Muscle of arm (tissue), 14 donors: ENCODE measurements around the gene FAM174C. TPM values are rescaled to one million over a fixed set of nuclear protein-coding genes. Genes with fewer than 3 reads are reported as not detected.

ENCODE experiments used
- DNase-seq: peaks from one replicate; pipeline ENCODE4 v3.0.0-alpha.2; 2013
- long read RNA-seq, 11 donors: transcript quantifications; one replicate each; lab custom pipeline, GENCODE V29; 2026
- polyA plus RNA-seq, 12 donors: library from polyadenylated mRNA; unstranded; fragments of 120-200 nt; gene quantifications; one replicate each; pipeline ENCODE4 v1.2.1, GENCODE V29; 2013; ENCODE audit not compliant: insufficient read length in 12 of 12

The FAM174C gene
- polyA plus RNA-seq = 10 to 100 TPM in 9 of 12 donors, 1 to 10 TPM in 1, not detected in 2; 9.4 to 17.0 (median 12.6) TPM
- long read RNA-seq, donor 1, transcript C19orf24-201 (3 exons, 983 nt) = major isoform, 16 of 34 reads
- long read RNA-seq, donor 1, transcript C19orf24-203 (2 exons, 1,675 nt) = minor isoform, 5 of 34 reads
- long read RNA-seq, donor 1, partial matches to known transcripts = 12 of 34 reads
- long read RNA-seq, donor 1, other reads (novel, unspliced or antisense) = 0 of 34 reads
- long read RNA-seq, donor 2, transcript C19orf24-201 (3 exons, 983 nt) = major isoform, 5 of 5 reads
- long read RNA-seq, donor 2, partial matches to known transcripts = 0 of 5 reads
- long read RNA-seq, donor 2, other reads (novel, unspliced or antisense) = 0 of 5 reads
- long read RNA-seq, donor 3, partial matches to known transcripts = 0 of 4 reads
- long read RNA-seq, donor 3, other reads (novel, unspliced or antisense) = 0 of 4 reads
- long read RNA-seq, donor 4, partial matches to known transcripts = 0 of 2 reads
- long read RNA-seq, donor 4, other reads (novel, unspliced or antisense) = 0 of 2 reads
- long read RNA-seq, donor 5, transcript C19orf24-201 (3 exons, 983 nt) = major isoform, 7 of 17 reads
- long read RNA-seq, donor 5, transcript C19orf24-202 (3 exons, 668 nt) = minor isoform, 5 of 17 reads
- long read RNA-seq, donor 5, partial matches to known transcripts = 5 of 17 reads
- long read RNA-seq, donor 5, other reads (novel, unspliced or antisense) = 0 of 17 reads
- long read RNA-seq, donor 6, transcript C19orf24-201 (3 exons, 983 nt) = major isoform, 5 of 8 reads
- long read RNA-seq, donor 6, partial matches to known transcripts = 0 of 8 reads
- long read RNA-seq, donor 6, other reads (novel, unspliced or antisense) = 0 of 8 reads
- long read RNA-seq, donor 7, partial matches to known transcripts = 0 of 4 reads
- long read RNA-seq, donor 7, other reads (novel, unspliced or antisense) = 0 of 4 reads
- long read RNA-seq, donor 8, transcript C19orf24-201 (3 exons, 983 nt) = major isoform, 9 of 20 reads
- long read RNA-seq, donor 8, partial matches to known transcripts = 7 of 20 reads
- long read RNA-seq, donor 8, other reads (novel, unspliced or antisense) = 0 of 20 reads
- long read RNA-seq, donor 9, partial matches to known transcripts = 0 of 7 reads
- long read RNA-seq, donor 9, other reads (novel, unspliced or antisense) = 0 of 7 reads
- long read RNA-seq, donor 10, partial matches to known transcripts = 0 of 6 reads
- long read RNA-seq, donor 10, other reads (novel, unspliced or antisense) = 0 of 6 reads
- long read RNA-seq, donor 11, partial matches to known transcripts = 0 of 6 reads
- long read RNA-seq, donor 11, other reads (novel, unspliced or antisense) = 0 of 6 reads

DNA sequence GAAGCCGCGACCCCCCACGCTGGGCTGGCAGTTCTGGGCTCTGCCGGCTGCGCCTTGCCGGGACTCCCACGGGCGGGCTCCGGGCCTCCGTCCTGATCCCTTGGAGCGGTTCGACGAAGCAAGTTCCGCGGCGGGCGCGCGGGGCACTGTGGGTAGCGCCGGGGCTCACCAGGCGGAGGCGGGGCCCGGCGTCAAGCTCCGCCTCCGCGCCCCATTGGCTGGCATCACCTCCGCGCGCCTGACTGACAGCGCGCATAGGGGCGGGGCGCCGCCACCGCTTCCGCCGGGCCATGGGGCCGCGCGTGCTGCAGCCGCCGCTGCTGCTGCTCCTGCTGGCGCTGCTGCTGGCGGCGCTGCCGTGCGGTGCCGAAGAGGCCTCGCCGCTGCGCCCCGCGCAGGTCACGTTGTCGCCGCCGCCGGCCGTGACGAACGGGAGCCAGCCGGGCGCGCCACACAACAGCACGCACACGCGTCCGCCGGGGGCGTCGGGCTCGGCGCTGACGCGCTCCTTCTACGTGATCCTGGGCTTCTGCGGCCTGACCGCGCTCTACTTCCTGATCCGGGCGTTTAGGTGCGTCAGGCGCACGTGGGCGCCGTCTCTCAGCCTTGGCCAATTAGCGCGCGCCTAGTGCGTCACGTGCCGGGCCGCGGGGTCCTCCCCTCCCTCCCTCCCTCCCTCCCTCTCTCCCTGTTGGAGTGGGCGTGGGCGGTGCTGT, at the start of gene FAM174C:
Gene FAM174C, plus strand, starts transcription at position 271 of the 716 bp plus-strand sequence. Its CDS starts 20 bp downstream, at position 291.
- DNase-seq = peak; percentile 95

DNA sequence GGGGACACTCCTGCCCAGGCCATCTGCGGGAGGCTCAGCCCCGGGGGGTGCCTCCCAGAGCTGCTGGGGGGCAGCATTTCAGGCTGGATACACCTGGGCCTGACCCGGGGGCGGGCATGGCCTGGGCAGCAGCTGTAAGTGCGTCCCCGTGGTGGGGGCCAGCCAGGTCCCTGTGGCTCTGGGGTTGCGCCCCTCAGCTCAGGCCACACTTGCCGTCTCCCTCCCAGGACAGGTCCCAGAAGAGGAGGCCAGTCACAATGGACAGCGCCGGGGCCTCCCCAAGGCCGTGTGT, 49.2 kb upstream of the FAM174C start:
- DNase-seq = no peak

DNA sequence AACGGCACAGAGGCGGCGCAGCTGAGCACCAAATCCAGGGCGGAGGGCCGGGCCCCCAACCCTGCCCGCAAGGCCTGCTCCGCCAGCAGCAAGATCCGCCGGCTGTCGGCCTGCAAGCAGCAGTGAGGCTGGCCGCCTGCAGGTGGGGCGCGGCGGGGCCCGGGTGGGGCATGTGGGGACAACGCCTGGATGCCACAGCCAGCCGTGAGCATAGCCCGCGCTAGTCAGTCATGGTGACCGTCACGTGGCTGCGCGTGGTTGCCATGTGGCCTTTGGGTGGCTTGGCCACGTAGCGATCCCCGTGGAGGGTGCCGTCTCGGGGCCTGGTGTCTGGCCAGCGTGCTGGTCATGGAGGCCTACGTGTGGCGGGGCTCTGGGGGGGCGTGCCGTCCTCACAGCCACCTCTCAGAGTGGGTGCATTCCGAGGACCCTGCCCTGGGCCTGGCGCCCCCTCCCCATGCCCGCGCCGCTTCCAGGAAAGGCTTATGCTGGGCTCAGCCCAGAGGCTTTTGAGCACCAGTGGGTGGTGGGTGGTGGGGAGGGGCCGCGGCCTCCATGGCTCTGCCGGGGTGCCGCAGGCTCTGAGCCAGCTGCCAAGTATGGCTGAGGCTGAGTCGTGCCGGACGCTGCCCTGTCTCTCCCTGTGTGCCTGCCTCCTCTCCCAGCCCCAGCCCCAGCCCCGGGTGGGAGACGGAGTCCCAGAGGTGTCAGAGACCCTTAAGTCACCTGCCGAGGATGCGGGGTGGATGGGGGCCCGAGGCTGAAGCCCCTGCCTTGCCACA, 48.6 kb upstream of the FAM174C start:
- DNase-seq = no peak

DNA sequence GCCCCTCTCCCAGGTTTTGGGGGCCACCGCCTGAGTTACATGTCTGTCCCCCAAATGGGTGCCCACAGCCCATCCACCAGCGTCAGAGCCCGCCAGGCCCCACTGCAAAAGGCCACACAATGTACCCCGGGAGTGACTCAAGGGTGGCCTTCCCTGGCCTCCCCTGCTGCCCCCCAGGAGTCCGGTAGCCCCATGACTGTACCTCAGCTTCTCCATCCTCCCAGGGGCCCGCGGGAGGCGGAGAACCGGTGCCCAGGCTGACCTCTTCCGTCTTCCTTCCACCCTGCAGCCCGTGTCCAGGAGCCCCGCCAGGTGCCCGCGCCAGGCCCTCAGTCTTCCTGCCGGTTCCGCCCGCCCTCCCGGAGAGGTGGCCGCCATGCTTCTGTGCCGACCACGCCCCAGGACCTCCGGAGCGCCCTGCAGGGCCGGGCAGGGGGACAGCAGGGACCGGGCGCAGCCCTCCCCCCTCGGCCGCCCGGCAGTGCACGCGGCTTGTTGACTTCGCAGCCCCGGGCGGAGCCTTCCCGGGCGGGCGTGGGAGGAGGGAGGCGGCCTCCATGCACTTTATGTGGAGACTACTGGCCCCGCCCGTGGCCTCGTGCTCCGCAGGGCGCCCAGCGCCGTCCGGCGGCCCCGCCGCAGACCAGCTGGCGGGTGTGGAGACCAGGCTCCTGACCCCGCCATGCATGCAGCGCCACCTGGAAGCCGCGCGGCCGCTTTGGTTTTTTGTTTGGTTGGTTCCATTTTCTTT, 47.9 kb upstream of the FAM174C start:
- no peak for DNase-seq

DNA sequence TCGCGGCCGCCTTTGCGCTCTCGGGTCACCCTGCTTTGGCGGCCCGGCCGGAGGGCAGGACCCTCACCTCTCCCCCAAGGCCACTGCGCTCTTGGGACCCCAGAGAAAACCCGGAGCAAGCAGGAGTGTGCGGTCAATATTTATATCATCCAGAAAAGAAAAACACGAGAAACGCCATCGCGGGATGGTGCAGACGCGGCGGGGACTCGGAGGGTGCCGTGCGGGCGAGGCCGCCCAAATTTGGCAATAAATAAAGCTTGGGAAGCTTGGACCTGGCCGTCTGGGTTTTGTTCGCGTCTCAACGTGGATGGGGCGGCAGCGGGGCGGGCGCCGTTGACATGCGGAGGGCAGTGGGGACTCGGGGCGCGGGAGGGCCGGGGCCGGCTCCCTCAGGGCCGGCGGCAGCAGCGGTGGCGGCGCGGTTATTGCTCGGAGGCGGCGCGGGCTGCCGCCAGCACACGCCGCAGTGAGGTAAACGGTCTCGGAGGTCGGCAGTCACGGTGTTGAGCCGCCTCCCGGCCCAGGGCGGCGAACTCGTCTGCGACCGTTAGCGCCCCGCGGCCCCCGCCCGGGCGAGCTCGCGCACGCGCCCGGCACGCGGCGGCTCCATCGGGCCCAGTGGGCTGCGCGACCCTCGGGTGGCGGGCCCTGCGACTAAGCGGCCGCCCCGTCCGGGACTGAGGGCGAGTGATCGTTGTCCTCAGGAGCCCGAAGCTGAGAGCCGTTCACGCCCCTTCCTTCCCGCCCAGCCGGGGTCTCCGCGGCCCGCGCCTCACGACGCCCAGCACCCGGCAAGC, 47.0 kb upstream of the FAM174C start:
- no peak for DNase-seq

DNA sequence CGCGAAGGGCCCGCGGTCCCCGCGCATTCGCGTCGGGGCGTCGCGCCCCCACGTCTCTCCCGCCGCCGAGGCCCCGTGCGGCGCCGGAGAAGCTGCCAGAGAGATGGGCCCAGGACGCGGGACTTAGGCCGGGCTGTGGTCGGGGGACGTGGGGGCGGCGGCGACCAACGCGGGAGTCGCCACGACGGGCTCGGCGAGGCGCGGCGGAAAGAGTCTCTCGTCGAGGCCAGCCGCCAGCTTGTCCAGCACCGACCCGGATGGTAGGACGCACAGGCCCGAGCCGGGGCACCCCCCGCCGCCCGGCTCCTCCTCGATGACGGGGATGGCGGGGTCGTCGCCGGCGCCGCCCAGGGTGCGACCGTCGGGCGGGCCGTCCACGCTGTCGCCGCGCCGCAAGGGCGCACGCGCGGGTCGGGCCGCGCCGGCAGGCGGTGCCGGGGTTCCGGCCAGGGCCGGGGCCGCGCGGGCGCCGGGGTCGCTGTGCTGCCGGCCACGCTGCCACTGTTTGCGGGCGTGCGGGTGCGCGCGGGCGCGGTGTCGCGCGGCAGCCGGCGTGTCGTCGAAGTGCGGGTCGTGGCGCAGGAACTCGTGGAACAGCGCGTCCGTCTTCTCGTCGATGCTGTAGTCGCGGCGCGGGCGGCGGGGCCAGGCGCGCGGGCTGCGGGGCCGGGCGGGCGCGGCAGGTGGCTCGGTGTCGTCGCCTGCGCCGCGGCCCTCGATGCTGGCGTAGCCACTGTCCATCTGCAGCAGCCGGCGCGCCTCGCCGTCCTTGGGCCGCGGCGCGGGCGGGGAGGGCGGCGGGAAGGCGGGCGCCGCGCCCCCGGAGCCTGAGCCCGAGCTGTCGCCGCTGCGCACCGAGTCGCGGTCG, 46.0 kb upstream of the FAM174C start:
- no peak for DNase-seq

DNA sequence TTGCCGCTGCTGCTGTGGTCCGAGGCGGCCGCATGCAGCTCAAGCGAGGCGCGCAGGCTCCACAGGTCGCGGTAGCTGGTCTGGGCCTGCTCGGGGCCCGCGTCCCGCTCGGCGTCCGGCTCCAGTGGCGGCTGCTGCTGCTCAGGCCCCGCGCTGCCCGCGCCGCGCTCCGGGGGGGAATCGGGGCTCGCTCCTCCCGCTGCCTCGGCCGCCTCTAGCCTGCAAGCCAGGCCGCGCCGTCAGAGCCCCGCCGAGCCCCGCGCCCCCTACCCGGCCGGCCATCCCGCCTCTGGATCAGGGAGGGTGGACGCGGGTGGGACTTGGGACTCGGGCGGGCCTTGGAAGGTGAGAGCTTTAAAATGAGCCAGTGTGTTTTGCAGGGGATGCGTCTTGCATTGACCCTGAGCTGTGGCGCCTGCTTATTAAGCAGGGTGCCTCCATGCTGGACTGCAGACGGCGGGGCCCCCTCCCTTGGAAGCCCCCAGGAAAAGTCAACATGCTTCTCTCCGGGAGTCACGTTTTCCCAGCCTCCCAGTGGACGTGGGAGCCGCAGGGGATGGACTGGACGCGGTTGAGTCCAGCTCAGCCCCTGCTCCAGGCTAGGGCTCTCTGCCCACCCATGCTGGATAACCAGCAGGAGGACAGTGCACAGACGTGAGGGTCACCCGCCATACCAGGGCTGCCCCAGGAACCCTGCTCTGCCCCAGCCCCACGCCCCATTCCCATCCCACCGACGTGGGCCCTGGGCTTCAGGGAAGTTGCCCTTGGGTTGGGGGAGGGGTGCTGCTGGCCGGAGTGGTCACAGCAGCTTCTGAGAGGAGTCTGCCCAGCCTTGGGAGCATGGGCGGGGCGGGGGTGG, 45.2 kb upstream of the FAM174C start:
- no peak for DNase-seq

DNA sequence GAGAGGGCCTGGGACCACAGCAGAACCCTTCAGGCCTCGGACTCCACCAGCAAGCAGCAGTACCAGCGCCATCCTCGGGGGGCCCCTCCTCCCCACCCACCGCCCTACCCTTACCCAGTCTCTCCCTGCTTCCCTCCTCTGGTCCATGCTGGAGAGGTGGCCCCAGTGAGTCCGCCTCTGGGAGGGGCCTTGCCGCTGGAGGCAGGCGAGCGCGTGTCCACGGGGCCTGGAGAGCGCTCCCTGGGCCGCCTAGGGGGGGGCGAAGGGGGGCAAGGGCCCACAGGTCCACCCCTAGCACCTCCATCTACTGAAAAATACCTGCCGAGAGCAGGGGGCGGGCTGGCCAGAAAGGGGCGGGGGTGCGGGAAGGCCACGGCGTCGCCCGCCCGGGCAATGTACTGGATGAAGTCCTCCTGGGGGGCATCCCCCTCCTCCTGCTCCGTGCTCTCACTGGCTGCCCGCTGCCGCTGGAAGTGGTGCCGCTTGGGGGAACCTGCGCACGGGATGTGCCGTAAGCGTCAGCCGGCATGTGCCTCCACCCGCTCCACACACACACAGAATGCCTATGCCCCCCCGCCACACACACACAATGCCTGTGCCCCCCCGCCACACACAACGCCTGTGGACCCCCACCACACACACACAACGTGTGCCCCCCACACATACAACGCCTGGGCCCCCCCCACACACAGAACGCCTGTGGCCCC, 44.4 kb upstream of the FAM174C start:
- DNase-seq = no peak

DNA sequence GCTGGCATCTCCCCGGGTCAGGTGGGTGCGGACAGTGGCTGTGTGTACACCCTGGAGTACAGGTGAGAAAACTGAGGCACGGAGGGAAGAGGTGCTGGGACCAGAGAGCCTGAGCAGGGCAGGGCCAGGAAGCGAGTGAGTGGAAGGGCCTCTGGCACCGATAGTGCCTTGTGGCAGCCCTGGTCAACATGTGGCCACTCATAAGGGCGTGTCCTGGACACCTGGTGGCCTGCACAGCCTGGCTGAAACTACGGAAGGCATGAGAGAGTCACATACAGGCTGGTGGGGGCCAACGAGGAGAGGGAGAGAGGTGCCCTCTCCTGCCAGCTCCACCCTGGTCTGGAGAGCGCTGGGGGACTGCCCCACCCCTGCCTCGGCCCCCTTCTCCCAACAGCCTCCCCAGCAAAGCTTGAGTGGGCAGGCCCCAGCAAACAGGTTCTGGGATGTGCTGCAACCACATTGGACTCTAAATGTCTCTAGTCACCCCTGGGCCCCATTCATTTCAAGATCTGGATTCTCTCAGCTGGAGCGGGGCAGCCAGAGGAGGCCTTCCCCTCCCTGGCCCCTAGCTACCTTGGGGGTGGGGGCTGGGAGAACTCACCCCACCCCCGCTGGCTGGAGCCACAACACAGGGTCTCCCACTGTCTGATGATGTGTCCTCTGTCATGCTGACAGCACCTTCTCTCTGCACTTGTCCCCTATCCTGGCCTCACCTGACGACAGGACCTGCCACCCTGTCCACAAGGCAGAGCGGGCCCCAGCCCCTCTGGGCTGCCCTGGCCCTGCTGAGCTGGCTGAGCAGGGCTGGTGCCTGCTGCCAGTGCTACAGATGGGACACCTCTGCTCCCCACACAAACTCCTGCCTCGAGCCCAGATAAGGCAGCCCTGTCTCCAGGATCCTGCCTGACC, 43.3 kb upstream of the FAM174C start:
- no peak for DNase-seq

DNA sequence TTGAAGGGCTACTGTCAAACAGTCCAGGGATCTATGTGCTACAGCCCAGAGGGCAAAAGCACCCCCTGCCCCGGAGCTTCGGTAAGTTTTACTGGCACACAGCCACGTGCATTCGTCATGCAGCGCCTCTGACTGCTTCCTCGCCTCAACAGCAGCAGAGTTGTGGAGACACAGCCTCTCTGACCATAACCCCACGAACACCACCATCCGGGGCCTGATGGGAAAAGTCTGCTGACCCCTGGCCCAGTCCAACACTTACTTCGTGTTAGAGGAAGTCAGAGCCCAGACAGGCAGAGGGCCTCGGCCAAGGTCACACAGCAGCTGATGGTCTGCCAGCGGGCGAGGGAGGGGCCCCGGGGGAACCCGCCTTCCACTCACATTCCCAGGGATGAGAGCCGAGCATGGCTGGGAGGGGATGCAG, 42.7 kb upstream of the FAM174C start:
- no peak for DNase-seq

DNA sequence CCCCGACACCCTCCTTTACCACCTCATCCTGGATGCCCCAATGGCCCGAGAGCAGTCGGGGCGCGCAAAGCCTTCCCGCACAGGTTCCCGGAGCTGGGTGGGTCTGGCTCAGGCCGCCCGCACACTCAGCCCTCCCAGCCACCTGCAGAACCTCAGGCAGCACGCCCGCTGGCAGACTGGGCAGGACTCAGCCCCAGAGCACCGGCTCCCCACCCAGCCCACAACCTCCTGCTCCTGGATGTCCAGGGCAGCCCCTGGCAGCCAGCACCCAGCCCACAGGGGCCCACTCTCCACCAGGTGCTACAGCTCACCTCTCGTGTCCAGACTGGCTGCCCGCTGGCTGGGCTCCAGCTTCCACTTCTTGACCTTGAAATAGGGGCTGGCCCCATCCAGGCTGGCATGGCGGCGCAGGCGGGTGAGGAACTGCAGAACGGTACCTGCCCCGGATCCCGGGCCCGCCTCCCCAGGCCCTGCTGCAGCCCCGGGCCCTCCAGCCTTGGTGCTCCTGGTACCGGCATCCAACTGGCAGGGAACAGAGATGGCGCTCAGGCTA, 42.1 kb upstream of the FAM174C start:
- no peak for DNase-seq

DNA sequence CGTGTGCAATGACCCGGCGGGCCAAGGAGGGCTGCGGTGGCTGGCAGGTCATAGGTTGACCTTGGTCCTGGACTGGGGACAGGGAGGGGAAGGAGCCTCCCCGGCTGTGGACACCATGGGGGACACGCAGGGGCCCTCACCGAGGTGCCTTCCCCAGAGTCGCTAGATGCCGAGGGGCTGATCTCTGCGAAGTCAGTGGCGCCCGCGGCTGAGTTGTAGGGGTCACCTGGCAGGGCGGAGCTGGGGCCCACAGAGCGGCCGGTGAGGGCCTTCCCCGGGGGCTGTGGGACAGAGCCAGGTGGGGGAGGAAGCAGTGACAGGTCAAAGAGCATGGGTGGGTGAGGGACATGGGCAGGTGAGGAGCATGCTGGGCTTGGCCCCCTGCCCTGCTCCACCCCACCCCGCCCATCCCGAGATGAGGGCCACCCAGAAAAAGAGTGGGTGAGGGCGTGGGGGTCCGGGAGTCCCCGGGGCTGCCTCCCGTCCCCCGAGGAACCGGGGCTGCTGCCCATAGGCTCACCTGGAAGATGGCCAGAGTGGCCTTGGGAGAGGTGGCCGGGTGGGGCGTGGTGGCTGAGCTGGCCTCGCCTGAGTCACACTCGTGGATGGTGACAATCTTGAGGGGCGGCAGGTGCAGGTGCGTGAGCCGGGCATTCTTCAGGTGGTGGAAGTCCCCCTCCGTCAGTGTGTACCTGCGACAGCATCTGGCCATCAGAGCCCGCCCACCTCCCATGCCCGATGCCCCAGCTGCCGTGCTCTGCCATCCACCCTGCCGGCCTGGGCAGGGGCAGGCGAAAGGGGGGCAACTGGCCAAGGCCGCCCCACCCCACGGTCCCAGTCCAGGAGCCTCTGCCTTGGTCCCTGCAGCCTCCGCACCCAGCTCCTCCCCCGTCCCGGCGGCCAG, 41.0 kb upstream of the FAM174C start:
- DNase-seq = no peak

DNA sequence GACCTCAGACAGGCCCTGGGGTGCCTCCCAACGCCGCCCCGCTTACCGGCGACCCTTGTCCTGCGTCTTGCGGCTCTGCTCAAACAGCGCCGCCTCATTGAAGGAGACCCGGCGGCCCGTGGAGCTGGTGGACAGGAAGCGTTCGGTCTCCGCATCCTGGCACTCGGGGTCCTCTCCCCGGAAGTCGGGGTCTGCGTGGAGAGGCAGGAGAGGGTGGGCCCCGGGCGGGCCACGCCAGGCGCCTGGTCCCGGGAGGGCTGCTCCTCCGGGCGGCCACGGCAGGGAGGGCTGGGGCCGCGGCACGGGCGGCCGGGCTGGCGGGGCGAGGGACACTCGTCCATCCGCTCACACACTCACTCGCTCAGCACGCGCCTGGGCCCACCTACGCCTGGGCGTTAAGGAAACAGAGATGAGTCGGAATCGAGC, 40.4 kb upstream of the FAM174C start:
- no peak for DNase-seq
